SU-DHL-6 (cell line): ENCODE data around the gene ZSCAN22.

Experiments used
- EZH2phosphoT487 ChIP-seq: fragments of 200-600 bp; sonication (generic), shearing (Covaris generic); conservative IDR thresholded peaks from 2 replicates; pipeline ENCODE4 v1.6.1; 2018; ENCODE audit warnings: mild to moderate bottlenecking, antibody characterized with exemption, low read length, moderate library complexity, mixed read lengths
- TF ChIP-seq, protein P1 (sequence below): fragments of 200-600 bp; sonication (generic); IDR thresholded peaks from one replicate; pipeline ENCODE4 v1.5.1; 2017; ENCODE audit warnings: antibody characterized with exemption, mild to moderate bottlenecking, low read length, moderate library complexity; ENCODE audit not compliant: insufficient read depth, poor library complexity, severe bottlenecking

DNA sequence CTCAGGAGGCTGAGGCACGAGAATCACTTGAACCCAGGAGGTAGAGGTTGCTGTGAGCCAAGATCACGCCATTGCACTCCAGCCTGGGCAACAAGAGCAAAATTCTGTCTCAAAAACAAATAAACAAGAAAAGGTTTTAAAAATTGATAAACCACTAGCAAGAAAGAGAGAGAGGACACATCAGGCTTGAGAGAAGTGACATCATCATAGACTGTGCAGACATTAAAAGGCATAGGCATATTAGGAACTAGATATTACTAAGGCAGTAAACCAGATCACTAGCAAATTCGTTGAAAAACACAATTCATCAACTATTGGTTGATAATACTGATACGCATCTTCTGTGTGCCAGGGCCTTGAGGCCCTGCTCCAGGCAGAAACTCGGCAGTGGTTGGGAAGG lies 18.8 kb downstream of the ZSCAN22 start:
- TF ChIP-seq, protein P1, sequence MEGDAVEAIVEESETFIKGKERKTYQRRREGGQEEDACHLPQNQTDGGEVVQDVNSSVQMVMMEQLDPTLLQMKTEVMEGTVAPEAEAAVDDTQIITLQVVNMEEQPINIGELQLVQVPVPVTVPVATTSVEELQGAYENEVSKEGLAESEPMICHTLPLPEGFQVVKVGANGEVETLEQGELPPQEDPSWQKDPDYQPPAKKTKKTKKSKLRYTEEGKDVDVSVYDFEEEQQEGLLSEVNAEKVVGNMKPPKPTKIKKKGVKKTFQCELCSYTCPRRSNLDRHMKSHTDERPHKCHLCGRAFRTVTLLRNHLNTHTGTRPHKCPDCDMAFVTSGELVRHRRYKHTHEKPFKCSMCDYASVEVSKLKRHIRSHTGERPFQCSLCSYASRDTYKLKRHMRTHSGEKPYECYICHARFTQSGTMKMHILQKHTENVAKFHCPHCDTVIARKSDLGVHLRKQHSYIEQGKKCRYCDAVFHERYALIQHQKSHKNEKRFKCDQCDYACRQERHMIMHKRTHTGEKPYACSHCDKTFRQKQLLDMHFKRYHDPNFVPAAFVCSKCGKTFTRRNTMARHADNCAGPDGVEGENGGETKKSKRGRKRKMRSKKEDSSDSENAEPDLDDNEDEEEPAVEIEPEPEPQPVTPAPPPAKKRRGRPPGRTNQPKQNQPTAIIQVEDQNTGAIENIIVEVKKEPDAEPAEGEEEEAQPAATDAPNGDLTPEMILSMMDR: no peak
- TF ChIP-seq EZH2phosphoT487: no peak
